Measurements from ENCODE around the gene DPY19L3.

Gene DPY19L3

DNA sequence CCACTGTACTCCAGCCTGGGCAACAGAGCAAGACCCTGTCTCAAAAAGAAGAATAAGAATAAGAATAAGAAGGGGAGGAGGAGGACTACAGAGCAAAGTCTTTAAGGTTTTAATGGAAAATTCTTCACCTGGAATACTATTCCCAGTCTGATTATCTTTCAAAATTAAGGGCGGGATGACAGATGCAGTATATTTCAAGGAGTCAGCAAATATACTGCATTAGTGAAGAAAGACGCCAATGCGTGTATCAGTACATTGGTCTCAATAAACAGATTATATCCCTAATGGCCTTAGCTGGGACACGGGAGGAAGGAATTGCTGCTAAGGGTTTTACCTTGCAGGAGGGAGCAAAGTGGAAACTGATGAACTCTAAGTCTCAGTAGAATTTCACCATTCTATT is 121.3 kb downstream of the DPY19L3 start:
- DNase-seq, result no peak

GRCh38 chr19:32530773-32531172 is 125.2 kb downstream of the DPY19L3 start:
- DNase-seq, result no peak

GRCh38 chr19:32532233-32532632 is 126.7 kb downstream of the DPY19L3 start:
- DNase-seq, result no peak

All from NCI-H774 (cell line).